ENCODE data around the gene EFEMP2. TPM values are rescaled to one million over a fixed set of nuclear protein-coding genes. Genes with fewer than 3 reads are reported as not detected.

Gene EFEMP2
- total and polyA plus RNA-seq, 4 experiments from 2014 or later: 0.40 to 8.3 (median 3.3) TPM

DNA sequence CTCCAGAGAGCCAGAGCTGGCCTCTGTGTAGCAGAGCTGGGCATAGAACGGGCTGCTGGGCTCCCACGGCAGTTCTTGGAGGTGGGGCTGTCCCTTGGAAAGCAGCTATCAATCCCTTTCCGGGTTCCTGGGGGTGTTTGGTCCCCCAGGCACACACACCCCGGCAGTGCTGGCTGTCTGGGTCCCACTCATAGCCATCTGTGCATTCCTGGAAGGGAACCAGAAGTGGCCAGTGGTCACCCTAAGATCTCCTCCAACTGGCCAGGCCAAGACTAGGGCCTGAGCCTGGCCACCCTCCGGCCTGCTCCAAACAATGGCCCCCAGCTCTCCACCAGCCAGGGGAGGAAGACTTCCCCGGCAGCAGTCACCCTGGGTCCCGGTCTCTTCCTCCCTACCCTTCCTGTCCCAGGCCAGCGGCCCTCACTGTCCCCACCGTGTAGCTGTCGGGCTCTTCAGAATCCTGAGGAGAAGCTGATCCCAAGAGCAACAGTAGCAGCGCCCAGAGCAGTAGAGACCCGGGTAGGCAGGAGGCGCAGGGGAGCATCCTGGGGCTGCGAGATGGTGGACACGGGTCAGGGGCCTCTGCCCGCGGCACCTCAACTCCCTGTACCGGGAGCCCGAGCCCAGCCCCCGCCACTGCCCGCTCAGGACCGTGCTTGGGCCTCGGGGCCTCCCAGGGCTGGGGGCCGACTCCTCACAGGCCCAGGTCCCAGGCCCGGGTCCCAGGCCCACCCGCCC lies 620 bp downstream of the EFEMP2 start:
- H3K4me3 ChIP-seq (ENCODE audit: low read length in 2 of 2): no peak overlapping the region
- H3K27ac ChIP-seq (ENCODE audit: low read depth, low read length): no peak overlapping the region
- peaks cover 3 to 4% of the 10 kb centered on the region in 2 donors for H3K36me3 Mint-ChIP-seq
- peaks cover 20% of the 10 kb centered on the region for H3K4me1 ChIP-seq (ENCODE audit: insufficient read depth, low read length)
- peaks cover 7 to 41% (median 21%) of the 10 kb centered on the region in 4 donors for H3K4me1 Mint-ChIP-seq
- no peaks in the 10 kb centered on the region for H3K9me3 ChIP-seq (ENCODE audit: control insufficient read depth in 1 of 2, low read length in 2 of 2)
- H3K27ac Mint-ChIP-seq: peak overlapping the region in 1 of 7 donors; percentile 10
- no peaks in the 10 kb centered on the region for H3K27me3 ChIP-seq (ENCODE audit: insufficient read depth, low read length)
- ChIA-PET CTCF (ENCODE audit: partially characterized antibody) (interaction anchor here (0.9 to 2.4 kb wide), 5 partner anchors 12 to 173 kb away, joined by 4 to 29 read pairs (median 5); partner anchors contain the start of genes CCDC85B, FIBP and MUS81), POLR2A (ENCODE audit: partially characterized antibody) (interaction anchor here (0.9 to 11.3 kb wide), 9 partner anchors 8 to 130 kb away, joined by 3 to 222 read pairs (median 3); partner anchors contain the start of genes BANF1, CCDC85B, CFL1 and CTSW)
- intact Hi-C loops (cut with micrococcal nuclease): loop anchor here (2.0 kb wide), 2 partner anchors 13 to 17 kb away; partner anchors contain the start of genes CFL1 and FIBP
- H3K27me3 Mint-ChIP-seq: no peaks in the 10 kb centered on the region
- H3K9me3 Mint-ChIP-seq: no peaks in the 10 kb centered on the region
- no peaks in the 10 kb centered on the region for H3K36me3 ChIP-seq (ENCODE audit: insufficient read depth, low read length)
- peak in 1 of 5 donors; percentile 6 for DNase-seq
- H3K4me3 Mint-ChIP-seq: peak overlapping the region; percentile 16 to 67 (median 38)

GRCh38 chr11:65870706-65871681 lies 1.6 kb downstream of the EFEMP2 start:
- no peaks in the 10 kb centered on the region for H3K27me3 ChIP-seq (ENCODE audit: insufficient read depth, low read length)
- H3K27ac ChIP-seq (ENCODE audit: low read depth, low read length): no peak overlapping the region
- POLR2A ChIA-PET (ENCODE audit: partially characterized antibody): interaction anchor here (0.5 to 11.3 kb wide), 12 partner anchors 8 to 131 kb away, joined by 3 to 222 read pairs (median 3); partner anchors contain the start of genes BANF1, CCDC85B, CFL1 and CTSW
- Mint-ChIP-seq H3K4me1 (peaks cover 7 to 41% (median 23%) of the 10 kb centered on the region in 4 donors), H3K27me3 (no peaks in the 10 kb centered on the region), H3K36me3 (peaks cover 3 to 9% of the 10 kb centered on the region in 2 donors), H3K9me3 (no peaks in the 10 kb centered on the region), H3K4me3 (peak overlapping the region in 5 of 8 donors; percentile 8 to 61 (median 40)), H3K27ac (peak overlapping the region in 3 of 7 donors; percentile 29 to 82 (median 38))
- DNase-seq: no peak
- no peaks in the 10 kb centered on the region for H3K9me3 ChIP-seq (ENCODE audit: control insufficient read depth in 1 of 2, low read length in 2 of 2)
- H3K4me3 ChIP-seq (ENCODE audit: low read length in 2 of 2): no peak overlapping the region
- H3K4me1 ChIP-seq (ENCODE audit: insufficient read depth, low read length): peaks cover 20% of the 10 kb centered on the region
- CTCF ChIA-PET (ENCODE audit: partially characterized antibody): interaction anchor here (0.7 to 2.4 kb wide), 7 partner anchors 11 to 174 kb away, joined by 3 to 29 read pairs (median 4); partner anchors contain the start of genes CCDC85B, FIBP and MUS81
- H3K36me3 ChIP-seq (ENCODE audit: insufficient read depth, low read length): peaks cover 2% of the 10 kb centered on the region
- intact Hi-C loops (cut with micrococcal nuclease): no loop called here

DNA sequence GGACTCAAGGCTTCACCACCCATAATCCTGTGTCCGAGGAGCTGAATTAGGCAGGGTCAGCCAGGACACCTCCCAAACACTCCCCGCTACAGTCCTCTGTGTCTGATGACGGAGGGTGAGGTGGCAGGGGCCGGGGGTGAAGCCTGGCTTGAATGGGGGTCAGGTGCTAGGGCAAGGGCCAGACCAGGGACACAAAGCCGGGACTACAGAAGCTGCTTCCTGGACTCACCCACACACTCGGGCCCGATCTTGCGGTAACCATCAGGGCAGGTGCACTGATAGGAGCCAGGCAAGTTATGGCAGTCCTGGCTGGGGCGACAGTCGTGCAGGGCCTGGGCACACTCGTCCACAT lies 2.3 kb downstream of the EFEMP2 start:
- Mint-ChIP-seq H3K4me3 (peak overlapping the region in 1 of 8 donors; percentile 57), H3K27me3 (no peaks in the 10 kb centered on the region), H3K9me3 (no peaks in the 10 kb centered on the region), H3K4me1 (peaks cover 7 to 41% (median 23%) of the 10 kb centered on the region in 4 donors), H3K27ac (peak overlapping the region in 2 of 7 donors; percentile 38 to 82), H3K36me3 (peaks cover 4 to 15% of the 10 kb centered on the region in 2 donors)
- H3K27ac ChIP-seq (ENCODE audit: low read depth, low read length): no peak overlapping the region
- ChIA-PET CTCF (ENCODE audit: partially characterized antibody) (interaction anchor here (1.1 to 2.4 kb wide), 4 partner anchors 15 to 118 kb away, joined by 3 to 20 read pairs (median 5); partner anchors contain the start of gene FIBP), POLR2A (ENCODE audit: partially characterized antibody) (interaction anchor here (1.5 to 11.3 kb wide), 4 partner anchors 8 to 20 kb away, joined by 4 to 222 read pairs (median 7); partner anchors contain the start of genes CCDC85B, CFL1 and MUS81)
- H3K9me3 ChIP-seq (ENCODE audit: control insufficient read depth in 1 of 2, low read length in 2 of 2): no peaks in the 10 kb centered on the region
- peaks cover 9% of the 10 kb centered on the region for H3K36me3 ChIP-seq (ENCODE audit: insufficient read depth, low read length)
- intact Hi-C loops (cut with micrococcal nuclease): no loop called here
- DNase-seq: no peak
- H3K4me1 ChIP-seq (ENCODE audit: insufficient read depth, low read length): peaks cover 20% of the 10 kb centered on the region
- H3K27me3 ChIP-seq (ENCODE audit: insufficient read depth, low read length): no peaks in the 10 kb centered on the region
- H3K4me3 ChIP-seq (ENCODE audit: low read length in 2 of 2): no peak overlapping the region

GRCh38 chr11:65869643-65870306 lies 2.8 kb downstream of the EFEMP2 start:
- Histone ChIP-seq H3K27ac (ENCODE audit: low read depth, low read length) (no peak overlapping the region), H3K4me1 (ENCODE audit: insufficient read depth, low read length) (peaks cover 20% of the 10 kb centered on the region)
- H3K36me3 Mint-ChIP-seq: peaks cover 8 to 19% of the 10 kb centered on the region in 2 donors

DNA sequence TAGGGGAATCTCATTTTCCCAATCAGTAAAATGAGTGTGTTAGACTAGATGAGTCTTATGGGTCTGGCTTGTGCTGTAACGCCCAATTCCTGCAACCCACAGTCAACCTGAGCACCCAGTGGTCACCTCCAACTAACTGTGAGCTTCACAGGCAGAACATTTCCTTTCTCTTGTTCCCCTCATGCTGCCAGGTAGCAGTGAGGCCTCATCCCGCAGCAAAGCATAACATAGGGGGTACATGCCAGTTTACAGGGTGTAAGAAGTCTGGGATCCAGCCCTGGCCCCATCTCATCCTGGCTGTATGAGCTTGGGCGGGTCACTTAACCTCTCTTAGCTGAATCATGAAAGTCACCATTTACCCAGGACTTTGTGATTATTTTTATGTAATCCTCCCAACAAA lies 3.7 kb downstream of the EFEMP2 start:
- no peaks in the 10 kb centered on the region for H3K27me3 ChIP-seq (ENCODE audit: insufficient read depth, low read length)
- no peaks in the 10 kb centered on the region for H3K9me3 ChIP-seq (ENCODE audit: control insufficient read depth in 1 of 2, low read length in 2 of 2)
- CTCF ChIA-PET (ENCODE audit: partially characterized antibody): interaction anchor here (0.7 to 2.4 kb wide), 5 partner anchors 8 to 1299 kb away, joined by 3 to 20 read pairs (median 5); partner anchors contain the start of genes FIBP and MUS81
- H3K27ac Mint-ChIP-seq: peak overlapping the region in 2 of 7 donors; percentile 36 to 86
- intact Hi-C loops (cut with micrococcal nuclease): no loop called here
- H3K4me1 ChIP-seq (ENCODE audit: insufficient read depth, low read length): peaks cover 14% of the 10 kb centered on the region
- peaks cover 23% of the 10 kb centered on the region for H3K36me3 ChIP-seq (ENCODE audit: insufficient read depth, low read length)
- H3K4me1 Mint-ChIP-seq: peaks cover 7 to 39% (median 23%) of the 10 kb centered on the region in 4 donors
- POLR2A ChIA-PET (ENCODE audit: partially characterized antibody): interaction anchor here (0.9 to 11.3 kb wide), 9 partner anchors 10 to 254 kb away, joined by 3 to 222 read pairs (median 4); partner anchors contain the start of genes CCDC85B, CFL1, FIBP and MUS81
- no peak for DNase-seq
- no peak overlapping the region for H3K4me3 ChIP-seq (ENCODE audit: low read length in 2 of 2)
- H3K4me3 Mint-ChIP-seq: no peak overlapping the region
- H3K9me3 Mint-ChIP-seq: no peaks in the 10 kb centered on the region
- peaks cover 8 to 25% of the 10 kb centered on the region in 2 donors for H3K36me3 Mint-ChIP-seq
- H3K27ac ChIP-seq (ENCODE audit: low read depth, low read length): no peak overlapping the region
- H3K27me3 Mint-ChIP-seq: no peaks in the 10 kb centered on the region

More at GRCh38 chr11:65869643-65870306, 2.8 kb downstream of the EFEMP2 start:
- H3K36me3 ChIP-seq (ENCODE audit: insufficient read depth, low read length): peaks cover 14% of the 10 kb centered on the region
- H3K4me3 ChIP-seq (ENCODE audit: low read length in 2 of 2): no peak overlapping the region
- peaks cover 7 to 41% (median 23%) of the 10 kb centered on the region in 4 donors for H3K4me1 Mint-ChIP-seq
- no peak for DNase-seq
- H3K27ac Mint-ChIP-seq: no peak overlapping the region
- H3K9me3 Mint-ChIP-seq: no peaks in the 10 kb centered on the region
- ChIA-PET POLR2A (ENCODE audit: partially characterized antibody) (interaction anchor here (0.9 to 11.3 kb wide), 7 partner anchors 9 to 255 kb away, joined by 3 to 222 read pairs (median 4); partner anchors contain the start of genes CCDC85B, CFL1, FIBP and MUS81), CTCF (ENCODE audit: partially characterized antibody) (interaction anchor here (0.8 to 2.4 kb wide), 5 partner anchors 9 to 19 kb away, joined by 3 to 20 read pairs (median 13); partner anchors contain the start of genes FIBP and MUS81)
- no peaks in the 10 kb centered on the region for H3K27me3 Mint-ChIP-seq
- peak overlapping the region in 1 of 8 donors; percentile 9 for H3K4me3 Mint-ChIP-seq
- intact Hi-C loops (cut with micrococcal nuclease): no loop called here
- no peaks in the 10 kb centered on the region for H3K27me3 ChIP-seq (ENCODE audit: insufficient read depth, low read length)
- no peaks in the 10 kb centered on the region for H3K9me3 ChIP-seq (ENCODE audit: control insufficient read depth in 1 of 2, low read length in 2 of 2)
